Stimulated activated CD4-positive, alpha-beta T cell treated with anti-CD3 and anti-CD28 coated beads, Interleukin-12 subunit alpha, Interleukin-12 subunit beta, amount 100 ng/mL, for 48 hours (primary cell): ENCODE results near the gene SEC61A1.

Experiments used
- DNase-seq, 3 donors: peaks; one replicate each; pipeline ENCODE4 v3.0.0-alpha.2; 2020; ENCODE audit warnings: low read depth in 2 of 3, low spot score in 1 of 3

Gene SEC61A1

DNA sequence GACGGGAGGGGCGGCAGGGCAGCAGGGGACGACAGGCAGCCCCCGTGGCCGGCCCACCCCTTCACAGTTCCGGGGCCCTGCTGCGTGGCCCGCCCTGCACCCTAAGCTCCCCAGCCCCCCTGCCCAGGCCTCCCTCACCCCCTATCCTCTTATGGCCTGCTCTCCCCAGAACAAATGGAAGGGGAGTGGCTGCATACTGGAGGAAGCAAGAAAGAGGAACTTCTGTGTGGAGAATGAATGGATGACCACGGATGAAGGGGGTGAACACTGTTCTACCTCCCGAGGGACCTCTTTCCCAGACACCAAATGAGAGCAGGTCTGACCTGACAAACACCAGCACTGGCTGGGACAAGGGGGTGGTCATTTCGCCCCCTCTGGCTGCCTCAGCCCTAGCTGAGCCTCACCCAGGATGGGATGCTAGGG, 25.0 kb downstream of the SEC61A1 start:
- DNase-seq, result no peak

DNA sequence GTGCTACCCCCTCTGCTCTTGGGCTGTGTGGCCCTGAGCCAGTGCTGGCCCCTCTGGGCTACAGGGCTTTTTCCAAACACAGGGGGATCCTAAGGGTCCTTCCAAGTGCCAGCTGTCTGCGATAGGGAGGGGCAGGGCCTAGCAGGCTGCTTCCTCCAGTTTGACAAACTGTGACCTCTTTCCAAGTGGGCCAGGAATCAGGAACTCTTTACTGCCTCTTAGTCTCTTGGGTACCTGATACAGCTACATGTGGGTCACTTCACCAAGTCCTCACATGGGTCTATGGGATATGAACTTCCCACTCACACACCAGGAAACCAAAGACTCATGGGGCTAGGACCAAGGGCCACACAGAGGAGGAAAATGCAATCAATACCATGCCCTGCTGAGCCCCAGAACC, 25.4 kb downstream of the SEC61A1 start:
- no peak for DNase-seq

DNA sequence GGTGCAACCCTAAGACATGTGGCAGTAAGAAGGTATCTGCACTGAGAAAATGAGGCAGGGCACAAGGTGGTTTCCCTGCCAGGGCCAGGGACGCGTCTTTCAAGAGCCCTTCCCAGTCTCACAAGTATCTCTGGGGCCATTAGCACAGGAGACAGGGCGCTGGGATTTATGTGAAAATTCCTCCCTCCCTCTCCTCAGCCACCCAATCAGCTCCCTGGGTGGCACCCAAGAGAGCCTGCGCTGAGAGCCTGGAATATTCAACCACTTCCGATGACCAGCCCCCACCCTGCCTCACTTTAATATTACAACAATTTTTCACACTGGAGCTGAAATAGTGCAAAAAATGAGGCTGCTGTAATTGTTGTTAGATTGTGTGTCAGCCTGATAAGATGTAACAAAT, 26.1 kb downstream of the SEC61A1 start:
- DNase-seq, result no peak

DNA sequence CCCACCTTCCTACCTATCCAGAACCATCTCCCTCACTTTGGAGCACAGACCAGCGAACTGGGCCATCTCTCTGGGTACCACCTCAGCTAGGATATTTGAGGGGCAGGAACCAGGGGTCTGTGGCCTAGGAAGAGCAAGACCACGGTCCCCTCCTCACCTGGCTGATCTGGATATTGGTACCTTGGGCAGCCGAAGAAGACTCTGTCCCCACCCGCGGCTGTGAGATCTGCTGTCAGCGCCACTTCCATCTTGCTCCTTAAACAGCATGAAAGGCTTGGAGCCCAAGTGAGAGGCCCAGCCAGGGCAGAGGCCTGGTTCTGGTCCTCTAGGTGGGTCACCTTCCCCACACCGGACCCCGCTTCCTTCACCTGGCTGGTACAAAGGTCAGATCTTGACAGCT, 26.6 kb downstream of the SEC61A1 start:
- DNase-seq, result no peak

DNA sequence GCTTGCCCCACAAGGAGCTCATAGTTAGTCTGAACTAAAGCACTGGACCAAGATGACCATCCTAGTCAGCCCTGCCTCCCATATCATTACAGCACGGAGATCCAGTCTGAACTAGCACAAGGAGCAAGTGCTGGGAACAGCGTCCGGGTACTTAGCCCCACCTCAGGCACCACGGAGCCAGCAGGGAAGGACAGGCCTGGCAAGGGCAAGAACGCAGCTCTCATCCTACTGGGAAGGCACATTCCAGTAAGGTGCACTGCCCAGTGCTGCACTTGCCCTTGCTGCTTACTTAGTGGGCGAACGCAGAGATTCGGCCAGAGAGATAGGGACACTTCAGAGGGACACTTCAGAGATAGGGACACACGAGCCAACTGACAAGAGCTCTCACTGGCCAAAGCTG, 27.6 kb downstream of the SEC61A1 start:
- no peak for DNase-seq

DNA sequence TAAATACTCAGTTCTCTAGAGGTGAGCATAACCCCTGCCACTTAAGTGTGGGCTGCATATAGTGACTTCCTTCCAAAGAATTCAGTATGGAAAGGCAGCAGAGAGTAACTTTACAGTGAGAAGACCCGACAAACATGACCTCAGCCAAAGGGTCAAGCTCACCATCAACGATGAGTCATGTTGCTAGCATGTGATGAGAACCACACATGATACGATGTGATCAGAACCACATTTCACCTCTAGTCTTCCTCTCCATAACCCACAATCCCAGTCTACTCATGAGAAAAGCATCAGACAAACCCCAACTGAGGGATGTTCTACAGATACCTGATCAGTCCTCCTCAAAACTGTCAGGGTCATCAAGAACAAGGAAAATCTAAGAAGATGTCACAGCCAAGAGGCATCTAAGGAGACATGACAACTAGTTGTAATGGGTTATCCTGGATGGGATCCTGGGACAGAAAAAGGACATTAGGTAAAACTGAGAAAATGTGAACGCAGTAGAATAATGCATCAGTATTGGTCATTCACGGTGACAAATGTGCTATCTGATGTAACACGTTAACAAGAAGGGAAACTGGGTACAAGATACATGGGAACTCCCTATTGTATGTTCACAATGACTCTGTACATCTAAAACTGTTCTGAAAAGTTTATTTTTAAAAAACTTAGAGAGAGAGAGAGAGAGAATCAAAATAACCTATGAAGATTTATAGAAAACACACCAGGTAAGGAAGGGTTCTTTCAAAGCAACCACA, 28.3 kb downstream of the SEC61A1 start:
- DNase-seq, result no peak

DNA sequence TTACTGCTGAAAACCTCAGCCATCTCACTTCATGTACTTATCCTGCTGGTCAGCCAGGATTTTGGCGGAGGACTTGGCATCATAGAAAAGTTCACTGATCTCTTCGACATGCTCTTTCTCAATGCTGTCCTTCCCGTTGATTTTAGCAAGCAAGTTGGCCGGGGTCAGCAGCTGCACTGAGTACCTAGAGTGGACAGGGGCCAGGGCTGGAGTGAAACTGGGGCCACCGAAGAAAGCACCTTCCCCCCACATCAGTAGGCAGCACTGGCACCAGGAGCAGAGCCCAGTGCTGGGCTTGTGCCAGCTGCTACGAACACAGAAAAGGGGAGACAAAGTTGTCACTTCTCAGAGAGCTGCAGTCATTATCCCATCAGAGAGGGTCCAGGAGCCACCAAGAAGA, 29.0 kb downstream of the SEC61A1 start:
- no peak for DNase-seq

DNA sequence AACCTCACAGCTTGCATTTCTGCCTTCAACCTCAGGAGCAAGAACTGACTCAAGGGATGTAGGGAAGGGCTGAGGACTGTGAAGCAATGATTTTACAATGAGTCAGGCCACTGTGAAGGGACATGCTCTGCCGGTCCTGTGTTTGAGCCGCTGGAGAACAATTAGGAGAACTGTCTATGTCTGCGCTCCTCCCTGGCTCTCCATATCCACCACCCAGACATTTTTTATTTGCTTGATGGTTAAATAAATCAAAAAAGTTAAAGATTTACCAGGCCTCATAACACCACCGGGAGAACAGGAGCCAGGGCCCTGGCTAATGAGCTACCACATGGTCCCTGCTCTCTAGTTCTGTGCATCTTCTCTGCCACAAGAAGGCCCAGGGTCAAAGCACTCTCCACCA, 29.6 kb downstream of the SEC61A1 start:
- no peak for DNase-seq

DNA sequence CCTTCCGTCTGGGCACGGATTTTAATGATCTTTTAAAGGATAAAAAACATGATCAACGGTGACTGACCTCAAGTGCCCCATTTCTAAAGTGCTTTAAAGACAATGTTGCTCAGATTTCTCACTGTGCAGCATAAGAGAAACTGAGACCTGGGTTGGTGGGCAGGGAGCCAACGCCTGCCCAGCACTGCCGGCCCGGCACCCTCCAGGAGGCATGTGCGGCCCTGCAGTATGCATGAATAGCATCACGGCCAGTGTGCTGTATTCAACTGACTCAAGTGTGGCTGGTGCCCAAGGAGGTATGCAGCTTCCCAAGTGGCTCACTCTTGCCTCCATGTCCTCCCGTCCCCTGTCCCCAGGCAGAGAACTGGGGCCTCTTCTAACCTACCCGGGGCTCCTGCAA, 30.3 kb downstream of the SEC61A1 start:
- DNase-seq, result no peak

DNA sequence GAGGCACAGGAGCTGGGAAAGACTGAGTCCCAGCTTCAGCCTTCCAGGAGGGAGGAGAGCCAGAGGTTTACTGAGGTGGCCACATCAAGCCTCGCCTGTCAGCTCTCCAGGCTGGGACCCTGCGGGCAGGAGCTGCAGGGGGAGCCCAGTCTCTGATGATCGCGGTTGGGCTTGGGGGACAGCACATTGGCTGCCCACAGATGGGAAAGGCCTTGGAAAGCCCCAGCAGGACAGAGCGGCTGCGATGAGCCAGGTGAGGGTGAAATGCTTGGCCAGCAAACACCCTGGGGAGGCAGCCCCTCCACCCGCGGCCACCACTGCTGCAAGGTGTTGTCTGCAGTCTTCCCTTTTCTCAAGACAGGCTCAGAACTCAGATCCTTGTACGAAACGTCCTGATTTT, 31.2 kb downstream of the SEC61A1 start:
- DNase-seq, result no peak

DNA sequence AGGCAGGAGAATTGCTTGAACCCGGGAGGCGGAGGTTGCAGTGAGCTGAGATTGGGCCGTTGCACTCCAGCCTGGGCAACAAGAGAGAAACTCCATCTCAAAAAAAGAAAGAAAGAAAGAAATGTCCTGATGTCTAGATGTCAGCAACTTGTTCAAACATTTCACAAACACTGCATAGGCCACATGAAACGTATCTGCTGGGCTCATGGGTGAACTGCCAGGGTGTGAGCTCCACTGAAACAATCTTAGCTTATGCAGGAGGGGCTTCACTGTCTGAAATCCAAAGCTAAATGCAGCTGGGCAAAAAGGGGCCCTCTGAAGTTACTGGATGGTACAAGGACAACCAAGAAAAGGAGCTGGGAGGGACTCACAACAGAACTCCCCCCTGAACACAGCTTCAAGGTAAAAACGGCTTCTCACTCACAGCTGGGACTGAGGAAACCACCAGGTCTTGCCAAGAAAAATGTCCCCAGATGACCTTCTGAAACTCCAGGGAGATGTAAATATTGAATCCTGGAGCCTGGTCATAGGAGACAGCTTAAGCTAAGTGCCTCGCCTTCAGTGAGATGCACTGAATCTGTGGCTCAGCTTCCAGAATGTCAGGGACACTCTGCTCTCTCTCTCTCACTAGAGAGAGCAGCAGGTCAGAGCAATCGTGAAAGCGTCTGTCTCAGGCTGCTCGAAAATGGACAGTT, 31.9 kb downstream of the SEC61A1 start:
- no peak for DNase-seq

DNA sequence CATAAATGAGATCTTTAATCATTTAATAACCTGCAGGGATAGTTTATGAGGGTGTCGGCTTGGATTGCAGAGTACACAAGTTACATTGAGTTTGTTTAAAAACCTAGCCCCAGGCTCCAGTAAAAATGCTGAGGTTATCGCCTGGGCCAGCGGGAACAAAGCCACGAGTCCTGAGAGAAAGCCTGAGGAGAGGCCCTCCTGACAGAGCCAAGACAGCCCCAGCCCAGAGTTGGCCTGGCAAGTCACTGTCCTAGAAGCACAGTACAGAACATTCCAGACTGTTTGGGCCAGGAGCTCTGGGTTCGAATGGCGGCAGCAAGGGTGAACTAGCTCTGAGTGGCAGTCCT, 32.4 kb downstream of the SEC61A1 start:
- DNase-seq, result no peak

DNA sequence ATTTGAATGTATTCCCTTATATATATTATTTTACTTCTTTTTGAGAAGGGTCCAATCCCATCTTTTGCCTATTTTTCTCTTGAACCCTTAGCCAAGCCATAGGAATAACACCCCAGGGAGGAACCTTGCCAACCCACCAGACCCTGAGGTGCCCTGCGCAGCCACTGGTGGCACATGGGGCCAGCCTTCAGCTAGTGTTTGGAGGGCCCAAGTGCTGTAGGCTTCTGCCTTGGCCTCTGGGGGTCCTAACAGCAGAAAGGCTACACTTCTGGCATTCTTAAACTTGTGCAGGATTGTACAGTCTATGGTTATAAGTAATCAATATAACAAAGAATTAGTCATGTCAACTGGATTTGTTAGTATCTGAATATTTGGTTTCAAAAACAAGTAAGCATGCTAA, 36.9 kb downstream of the SEC61A1 start:
- DNase-seq, result no peak

DNA sequence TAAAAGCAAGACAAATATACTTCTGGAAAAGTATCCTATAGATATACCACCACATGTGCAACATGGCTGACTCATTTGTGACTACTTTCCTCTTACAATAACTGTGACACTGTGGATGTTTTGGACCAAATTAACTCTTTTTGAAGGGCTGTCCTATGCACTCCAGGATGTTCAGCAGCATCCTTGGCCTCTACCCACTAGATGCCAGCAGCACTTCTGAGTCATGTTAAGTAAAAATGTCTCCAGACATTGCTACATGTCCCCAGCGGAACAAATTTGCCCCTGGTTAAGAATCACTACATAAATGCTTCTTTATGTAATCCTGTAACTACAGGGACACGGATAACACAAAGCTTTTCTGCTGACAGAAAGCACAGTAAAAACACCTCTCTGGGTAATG, 39.3 kb downstream of the SEC61A1 start:
- no peak for DNase-seq

DNA sequence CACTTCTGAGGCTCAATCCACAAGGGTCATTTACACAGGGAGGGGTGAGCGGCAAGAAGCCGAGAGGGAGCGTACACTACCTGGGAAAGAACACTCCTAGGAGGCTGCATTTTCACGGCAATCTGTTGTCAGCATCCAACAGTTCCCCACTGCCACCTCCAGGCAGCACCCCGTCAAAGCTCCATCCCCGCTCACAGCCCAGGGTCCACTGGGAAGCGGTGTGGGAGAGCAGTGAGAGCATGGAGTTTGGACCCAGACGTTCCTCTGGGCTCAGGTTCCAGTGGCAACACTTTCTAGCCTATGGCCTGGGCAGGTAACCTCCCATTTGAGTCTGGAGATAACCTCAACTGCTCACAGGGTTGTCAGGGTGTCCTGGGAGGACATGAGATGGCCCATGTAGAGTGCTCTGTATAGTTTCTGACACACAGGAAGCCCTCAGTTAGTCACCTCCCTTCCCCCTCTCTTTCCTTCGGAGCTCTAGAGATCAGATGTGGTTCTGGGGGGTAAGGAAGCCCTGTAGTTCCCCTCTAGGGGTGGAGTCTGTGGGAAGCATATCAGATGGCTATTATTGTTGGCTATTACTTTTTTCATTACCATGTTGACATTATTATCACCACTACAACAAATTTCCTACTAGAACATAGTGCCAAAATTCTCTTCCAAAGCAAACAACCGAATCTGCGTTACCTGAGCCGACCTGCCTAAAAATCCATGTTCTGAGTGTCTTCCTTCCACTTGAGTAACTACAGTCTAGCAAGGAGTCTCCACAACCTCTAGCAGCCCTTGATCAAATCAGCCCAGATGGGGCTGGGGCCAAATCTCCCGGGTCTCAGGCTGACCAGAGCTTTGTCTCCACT, 42.3 kb downstream of the SEC61A1 start:
- no peak for DNase-seq

DNA sequence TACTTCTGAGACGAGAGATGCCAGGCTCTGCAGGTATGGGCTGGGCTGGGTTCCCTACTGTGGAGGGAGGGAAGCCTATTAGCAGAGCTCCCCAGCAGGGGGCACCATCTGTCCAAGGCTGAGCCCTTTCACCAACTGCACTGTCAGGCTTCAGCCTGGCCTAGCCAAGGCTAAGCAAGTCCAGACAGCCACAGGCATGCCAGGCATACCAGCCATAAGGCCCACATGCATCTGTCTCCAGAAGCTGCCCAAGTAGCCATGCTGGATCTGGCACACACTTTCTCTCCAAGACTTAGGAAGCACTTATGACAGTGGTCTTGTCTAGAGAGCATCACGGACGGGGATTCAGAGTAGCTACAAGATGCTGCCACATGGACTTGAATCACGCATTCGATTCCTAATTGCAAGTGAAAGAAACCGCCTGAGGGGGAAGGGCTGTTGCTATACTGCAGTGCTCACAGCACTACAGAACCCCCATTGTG, 43.0 kb downstream of the SEC61A1 start:
- DNase-seq, result peak; percentile 53 to 70 (median 69)

DNA sequence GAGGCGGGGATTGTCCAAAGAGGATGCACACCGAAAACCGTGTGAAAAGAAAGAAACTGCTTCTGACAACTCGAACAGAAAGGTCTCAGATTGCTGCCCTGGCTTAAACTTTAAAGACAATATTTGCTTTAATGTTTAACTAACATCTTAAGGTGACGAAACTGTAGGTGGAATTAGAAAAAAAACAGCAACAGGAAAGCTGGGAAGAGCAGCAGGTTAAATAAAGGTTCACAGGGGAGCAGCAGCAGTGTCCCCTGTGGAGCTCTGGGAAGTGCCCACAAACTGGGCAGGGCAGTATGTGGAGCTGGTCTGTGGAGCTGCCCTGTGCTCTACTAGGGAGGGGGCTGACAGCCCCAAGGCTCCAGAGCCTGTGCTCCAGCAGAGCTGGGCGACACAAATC, 46.0 kb downstream of the SEC61A1 start:
- no peak for DNase-seq

DNA sequence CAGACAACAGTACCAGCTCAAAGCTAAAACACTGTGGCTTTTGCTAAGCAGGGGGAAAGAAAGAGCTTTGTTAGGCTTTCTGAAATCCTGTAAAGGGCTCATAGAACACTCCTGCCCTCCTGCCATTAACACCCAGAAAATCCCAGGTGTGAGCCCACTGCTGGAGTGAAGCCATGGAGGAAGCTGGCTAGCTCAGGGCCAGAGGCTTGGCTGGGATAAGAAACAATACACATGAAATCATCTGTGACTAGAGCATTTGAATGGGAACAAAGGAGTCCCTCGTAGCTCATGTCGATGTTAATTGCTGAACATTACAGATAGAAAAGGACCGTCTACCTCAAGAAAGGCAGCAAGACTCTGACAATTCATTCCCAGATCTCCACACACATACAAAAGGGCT, 47.9 kb downstream of the SEC61A1 start:
- DNase-seq, result no peak

DNA sequence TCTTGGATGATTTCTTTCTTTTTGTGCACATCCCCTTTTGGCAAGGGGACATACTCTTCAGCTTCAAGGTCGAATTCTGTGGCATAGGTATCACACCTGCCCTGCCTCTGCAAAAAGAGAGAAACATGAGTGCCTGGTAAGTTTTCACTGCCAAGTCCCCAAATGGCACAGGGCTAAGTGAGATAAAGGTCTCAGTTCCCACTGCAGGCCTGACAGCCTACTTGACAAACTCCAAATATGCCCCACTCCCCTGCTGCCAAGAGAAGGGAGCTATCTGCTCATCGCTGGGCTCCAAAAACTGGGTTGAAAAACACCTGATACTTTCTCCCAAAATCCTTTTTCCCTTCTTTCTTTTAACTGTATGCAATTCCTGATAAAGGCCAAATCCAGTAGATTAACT, 48.4 kb downstream of the SEC61A1 start:
- no peak for DNase-seq

DNA sequence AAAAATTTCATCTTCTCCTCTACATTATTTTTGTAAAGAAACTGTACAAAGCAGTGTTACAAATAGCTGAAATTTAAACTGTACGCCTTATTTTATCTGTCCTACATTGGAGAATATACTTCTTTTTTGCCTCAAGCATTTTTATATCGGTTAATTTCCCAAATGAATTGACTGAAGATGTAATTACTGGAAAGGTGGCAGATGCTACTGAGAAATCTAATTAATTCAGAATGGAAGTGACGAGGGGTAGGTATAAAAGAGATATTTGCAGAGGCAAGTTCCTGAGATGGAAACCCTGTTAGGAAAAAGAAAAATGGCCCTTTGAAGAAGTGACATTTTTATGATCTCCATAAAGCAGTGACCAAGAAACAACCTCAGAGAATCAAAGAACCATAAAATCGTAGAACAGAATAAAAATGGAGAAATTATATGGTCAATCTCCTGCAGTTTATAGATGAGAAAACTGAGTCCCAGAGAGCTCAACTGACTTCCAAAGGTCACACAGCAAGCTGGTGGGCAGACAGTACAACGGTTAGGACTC, 51.0 kb downstream of the SEC61A1 start:
- DNase-seq, result no peak

DNA sequence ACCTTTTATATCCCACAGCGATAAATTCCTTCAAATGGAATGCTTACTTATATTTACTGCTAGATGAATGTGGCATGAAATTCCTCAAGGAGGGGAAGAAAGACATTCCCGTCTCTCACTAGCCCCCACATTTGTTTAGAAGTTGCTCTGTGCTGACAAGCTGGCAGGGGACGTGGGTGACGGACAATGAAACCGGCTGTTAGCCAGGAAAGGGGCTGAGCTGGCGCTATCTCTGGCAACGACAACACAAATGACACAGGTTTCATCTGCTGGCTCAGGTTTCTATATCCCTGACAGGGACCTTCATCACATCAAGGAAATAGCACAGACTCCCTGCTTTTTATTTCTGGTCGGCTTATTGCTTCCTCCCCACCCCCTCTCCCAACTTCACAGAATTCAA, 55.6 kb downstream of the SEC61A1 start:
- no peak for DNase-seq

DNA sequence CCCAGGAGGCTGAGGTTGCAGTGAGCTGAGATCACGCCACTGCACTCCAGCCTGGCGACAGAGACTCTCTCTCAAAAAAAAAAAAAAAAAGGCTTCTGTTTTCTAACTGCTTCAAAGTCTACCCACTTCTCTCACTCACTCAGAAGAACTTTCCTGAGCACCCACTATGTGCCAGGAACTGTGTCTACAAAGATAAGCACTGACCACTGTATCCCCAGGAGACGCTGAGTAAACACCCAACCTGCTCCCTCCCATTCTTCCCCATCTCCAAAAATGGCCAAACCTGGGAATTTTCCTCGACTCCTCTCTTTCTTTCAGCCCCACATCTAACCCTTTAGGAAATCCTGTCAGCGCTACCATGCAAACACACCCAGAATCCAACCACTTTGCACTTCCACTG, 58.9 kb downstream of the SEC61A1 start:
- DNase-seq, result no peak
